Measurements from ENCODE around the gene ANKRD27. TPM values are rescaled to one million over a fixed set of nuclear protein-coding genes. Genes with fewer than 3 reads are reported as not detected.

ANKRD27 gene
- total RNA-seq, 4 donors from 2014 or later: 19.5 to 29.2 (median 21.5) TPM

DNA sequence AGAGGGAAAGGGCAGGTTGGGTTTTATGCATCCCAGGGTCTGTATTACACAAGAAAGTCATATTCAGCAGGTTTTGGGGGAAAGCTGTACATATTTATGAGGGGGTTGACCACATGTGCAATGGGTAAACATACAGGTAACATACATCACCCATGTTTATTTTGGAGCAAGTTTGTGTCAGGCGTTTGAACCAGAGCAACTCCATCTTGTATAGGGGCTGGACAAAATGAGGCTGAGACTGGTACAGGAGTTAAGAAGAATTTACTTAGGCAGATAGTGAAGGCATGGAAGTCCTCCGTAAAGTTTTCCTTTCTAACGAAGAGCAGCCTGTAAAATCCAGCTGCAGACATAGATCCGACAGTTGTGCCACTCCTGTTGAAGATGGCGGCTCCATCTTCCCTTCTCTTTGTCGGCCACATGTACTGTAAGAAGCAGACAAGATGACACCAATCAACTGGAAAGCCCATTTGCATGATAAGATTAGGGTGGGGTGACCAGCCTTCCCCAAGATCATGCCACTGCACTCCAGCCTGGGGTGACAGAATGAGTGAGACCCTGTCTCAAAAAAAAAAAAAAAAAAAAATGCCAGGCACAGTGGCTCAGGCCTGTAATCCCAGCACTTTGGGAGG lies 12.0 kb upstream of the ANKRD27 start:
- Histone ChIP-seq H3K27me3 (no peaks in the 10 kb centered on the region), H3K4me1 (peaks cover 9 to 29% (median 14%) of the 10 kb centered on the region in 3 donors), H3K4me3 (no peak overlapping the region), H3K36me3 (no peaks in the 10 kb centered on the region), H3K9me3 (no peaks in the 10 kb centered on the region), H3K27ac (no peak overlapping the region)
- intact Hi-C loops (cut with DNase I): no loop called here
- DNase-seq: no peak
- 86 to 93% methylated on average over 1 to 6 of the region's 6 CpGs for WGBS, 2 donors
- TF ChIP-seq, protein P1, sequence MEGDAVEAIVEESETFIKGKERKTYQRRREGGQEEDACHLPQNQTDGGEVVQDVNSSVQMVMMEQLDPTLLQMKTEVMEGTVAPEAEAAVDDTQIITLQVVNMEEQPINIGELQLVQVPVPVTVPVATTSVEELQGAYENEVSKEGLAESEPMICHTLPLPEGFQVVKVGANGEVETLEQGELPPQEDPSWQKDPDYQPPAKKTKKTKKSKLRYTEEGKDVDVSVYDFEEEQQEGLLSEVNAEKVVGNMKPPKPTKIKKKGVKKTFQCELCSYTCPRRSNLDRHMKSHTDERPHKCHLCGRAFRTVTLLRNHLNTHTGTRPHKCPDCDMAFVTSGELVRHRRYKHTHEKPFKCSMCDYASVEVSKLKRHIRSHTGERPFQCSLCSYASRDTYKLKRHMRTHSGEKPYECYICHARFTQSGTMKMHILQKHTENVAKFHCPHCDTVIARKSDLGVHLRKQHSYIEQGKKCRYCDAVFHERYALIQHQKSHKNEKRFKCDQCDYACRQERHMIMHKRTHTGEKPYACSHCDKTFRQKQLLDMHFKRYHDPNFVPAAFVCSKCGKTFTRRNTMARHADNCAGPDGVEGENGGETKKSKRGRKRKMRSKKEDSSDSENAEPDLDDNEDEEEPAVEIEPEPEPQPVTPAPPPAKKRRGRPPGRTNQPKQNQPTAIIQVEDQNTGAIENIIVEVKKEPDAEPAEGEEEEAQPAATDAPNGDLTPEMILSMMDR (IDR thresholded peaks at IDR 0.05): no peak
- no peak for TF ChIP-seq POLR2A (IDR thresholded peaks at IDR 0.05)

DNA sequence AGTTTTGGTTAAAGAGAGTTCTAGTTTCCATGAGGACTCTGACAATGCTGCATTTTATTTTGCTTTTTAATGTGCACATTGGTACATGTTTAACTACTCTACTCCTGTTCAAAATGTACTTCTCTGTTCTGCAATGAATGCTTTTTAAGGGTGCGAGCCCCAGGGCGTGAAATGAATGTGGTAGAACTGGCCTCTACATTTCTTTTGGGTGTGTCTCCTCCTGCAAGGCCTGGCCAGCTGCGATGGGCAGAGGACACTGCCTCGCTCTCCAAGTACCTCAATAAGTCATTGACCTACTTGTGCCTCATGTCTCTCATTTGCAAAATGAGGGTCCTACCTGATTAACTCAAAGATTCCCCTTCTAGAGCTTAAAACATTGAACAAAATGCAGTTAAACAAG lies 7.3 kb upstream of the ANKRD27 start:
- WGBS, 2 donors: 47 to 54% methylated on average over 4 of the region's 4 CpGs
- Histone ChIP-seq H3K4me3 (no peak overlapping the region), H3K36me3 (no peaks in the 10 kb centered on the region), H3K4me1 (peaks cover 0 to 17% (median 0%) of the 10 kb centered on the region in 3 donors), H3K27ac (peak overlapping the region in 3 of 4 donors; percentile 30 to 75 (median 42)), H3K27me3 (peaks cover 0 to 5% (median 0%) of the 10 kb centered on the region in 4 donors), H3K9me3 (no peaks in the 10 kb centered on the region)
- no peak for TF ChIP-seq POLR2A (IDR thresholded peaks at IDR 0.05)
- TF ChIP-seq, protein P1 (IDR thresholded peaks at IDR 0.05): no peak
- DNase-seq: no peak
- intact Hi-C loops (cut with DNase I): no loop called here

GRCh38 chr19:32680986-32681385 lies 6.0 kb upstream of the ANKRD27 start:
- Histone ChIP-seq H3K36me3 (no peaks in the 10 kb centered on the region), H3K27me3 (peaks cover 0 to 19% (median 0%) of the 10 kb centered on the region in 4 donors), H3K27ac (no peak overlapping the region), H3K9me3 (no peaks in the 10 kb centered on the region), H3K4me1 (peaks cover 3 to 30% (median 10%) of the 10 kb centered on the region in 3 donors), H3K4me3 (no peak overlapping the region)
- TF ChIP-seq POLR2A (IDR thresholded peaks at IDR 0.05): no peak
- TF ChIP-seq, protein P1 (IDR thresholded peaks at IDR 0.05): no peak
- intact Hi-C loops (cut with DNase I): no loop called here
- no peak for DNase-seq
- WGBS, 2 donors: 67 to 71% methylated on average over 2 of the region's 2 CpGs

GRCh38 chr19:32677657-32678056 lies 2.7 kb upstream of the ANKRD27 start:
- no peak for DNase-seq
- peak overlapping the region in 3 of 4 donors; percentile 55 to 95 (median 92) for H3K27ac ChIP-seq

DNA sequence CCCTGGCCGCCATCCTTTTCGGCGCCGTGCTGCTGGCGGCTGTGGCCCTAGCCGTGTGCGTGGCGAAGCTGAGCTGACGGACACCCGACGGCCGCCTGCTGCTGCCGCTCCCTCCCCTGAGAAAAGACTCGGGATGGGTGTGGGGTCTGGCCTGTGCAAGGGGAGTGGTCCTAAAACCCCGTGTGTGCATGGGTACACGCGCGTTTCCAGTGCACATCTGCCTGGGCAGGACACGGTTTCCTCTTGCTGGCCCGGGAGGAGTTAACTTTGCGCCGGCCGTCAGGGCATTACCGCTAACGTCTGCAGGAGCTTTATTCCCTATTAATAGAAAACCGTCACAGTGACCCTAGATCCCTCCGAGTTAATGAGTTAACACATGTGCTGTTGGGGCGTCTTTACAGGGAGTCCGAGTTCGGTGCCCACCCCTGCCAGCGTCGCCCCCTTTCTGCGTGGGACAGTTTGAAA lies 1.9 kb upstream of the ANKRD27 start:
- no peak for DNase-seq
- peak overlapping the region in 3 of 4 donors; percentile 55 to 95 (median 92) for H3K27ac ChIP-seq
- TF ChIP-seq, protein P1 (IDR thresholded peaks at IDR 0.05): no peak
- TF ChIP-seq POLR2A (IDR thresholded peaks at IDR 0.05): no peak
- WGBS, 2 donors: 42% methylated on average over 7 of the region's 33 CpGs; no CpG with 5 or more reads in 1 of the 2 donors
- H3K4me1 ChIP-seq: peaks cover 25 to 54% (median 28%) of the 10 kb centered on the region in 3 donors
- no peaks in the 10 kb centered on the region for H3K9me3 ChIP-seq
- intact Hi-C loops (cut with DNase I): no loop called here
- no peaks in the 10 kb centered on the region for H3K36me3 ChIP-seq
- H3K27me3 ChIP-seq: peaks cover 0 to 22% (median 0%) of the 10 kb centered on the region in 4 donors
- H3K4me3 ChIP-seq: peak overlapping the region in 3 of 4 donors; percentile 69 to 98 (median 77)

More at GRCh38 chr19:32677657-32678056, 2.7 kb upstream of the ANKRD27 start:
- Histone ChIP-seq H3K27me3 (peaks cover 0 to 22% (median 0%) of the 10 kb centered on the region in 4 donors), H3K36me3 (no peaks in the 10 kb centered on the region), H3K9me3 (no peaks in the 10 kb centered on the region), H3K4me1 (peaks cover 23 to 54% (median 25%) of the 10 kb centered on the region in 3 donors), H3K4me3 (peak overlapping the region in 1 of 4 donors; percentile 7)
- TF ChIP-seq, protein P1 (IDR thresholded peaks at IDR 0.05): peak in 1 of 6 experiments; percentile 27
- no peak for TF ChIP-seq POLR2A (IDR thresholded peaks at IDR 0.05)
- intact Hi-C loops (cut with DNase I): no loop called here
- 37 to 100% methylated on average over 1 to 6 of the region's 9 CpGs for WGBS, 2 donors

Measured in esophagus squamous epithelium (tissue), 5 donors.